Mucosa of gallbladder (tissue), 1 donor: ENCODE results near the gene PLK3. TPM values are rescaled to one million over a fixed set of nuclear protein-coding genes. Genes with fewer than 3 reads are reported as not detected.
A peak's percentile ranks its signal among the peaks of the same experiment; 100 is the strongest.
"Not testable (repeated sequence)": the region's sequence is repeated elsewhere in the genome, so short reads cannot be mapped to it uniquely, and the experiment has no call there.

ENCODE experiments used
- DNase-seq: peaks from one replicate; pipeline ENCODE4 v3.0.0-alpha.2; 2020; ENCODE audit warnings: low spot score
- total RNA-seq: library from RNA; stranded (reverse); gene quantifications from one replicate; pipeline ENCODE4 v1.2.1, GENCODE V29; 2021
- donor health status: DM: no; HTN: no; CAD: no.

Gene PLK3
- total RNA-seq, 1 donor from 2014 or later = 14.7 TPM

- DNase-seq = no peak
These were observed 27.9 kb downstream of the PLK3 start for GRCh38 chr1:44828003-44828651.

GRCh38 chr1:44828841-44829440 is 28.8 kb downstream of the PLK3 start:
- no peak for DNase-seq

DNA sequence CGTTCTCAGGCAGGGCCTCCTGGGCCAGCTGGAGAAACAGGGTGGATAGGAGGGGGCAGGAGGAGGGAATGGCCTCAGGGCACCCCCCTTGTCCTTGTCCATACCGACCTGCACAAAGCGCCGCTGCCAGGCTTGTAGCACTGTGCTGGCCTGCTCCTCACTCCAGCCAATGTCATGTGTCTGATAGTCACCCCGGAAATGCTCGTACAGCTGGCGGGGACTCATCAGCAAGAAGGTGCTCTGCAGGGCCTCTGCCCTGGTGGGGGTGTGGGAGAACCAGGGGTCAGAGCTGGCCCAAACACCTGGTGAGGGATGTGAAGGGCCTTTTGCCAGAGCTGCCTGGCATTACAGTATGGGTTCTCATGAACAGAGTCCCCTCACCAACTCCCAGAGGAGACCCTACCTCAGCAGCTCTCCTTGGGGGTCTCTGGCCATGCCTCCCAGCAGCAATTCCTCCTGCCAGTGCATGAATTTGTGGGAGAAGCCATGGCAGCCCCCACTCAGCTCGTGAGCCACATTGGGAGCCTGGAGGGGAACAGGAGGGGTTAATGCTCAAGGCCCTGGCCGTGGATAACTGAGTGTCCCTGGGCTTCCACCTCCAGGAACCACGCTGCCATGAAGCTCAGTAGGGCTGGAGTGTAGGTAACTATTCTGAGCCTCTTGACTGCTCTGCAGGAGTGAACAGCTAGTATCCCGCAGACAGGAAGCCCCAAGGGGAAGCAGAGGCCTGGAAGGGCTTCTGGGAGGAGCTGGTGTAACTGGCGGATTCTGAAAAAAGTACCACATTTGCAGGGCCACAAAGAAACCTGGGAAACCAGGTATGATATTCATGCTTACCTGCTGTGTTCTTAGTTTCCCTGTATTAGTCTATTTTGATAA is 29.6 kb downstream of the PLK3 start:
- DNase-seq = no peak

GRCh38 chr1:44830900-44831304 is 30.7 kb downstream of the PLK3 start:
- DNase-seq = no peak

DNA sequence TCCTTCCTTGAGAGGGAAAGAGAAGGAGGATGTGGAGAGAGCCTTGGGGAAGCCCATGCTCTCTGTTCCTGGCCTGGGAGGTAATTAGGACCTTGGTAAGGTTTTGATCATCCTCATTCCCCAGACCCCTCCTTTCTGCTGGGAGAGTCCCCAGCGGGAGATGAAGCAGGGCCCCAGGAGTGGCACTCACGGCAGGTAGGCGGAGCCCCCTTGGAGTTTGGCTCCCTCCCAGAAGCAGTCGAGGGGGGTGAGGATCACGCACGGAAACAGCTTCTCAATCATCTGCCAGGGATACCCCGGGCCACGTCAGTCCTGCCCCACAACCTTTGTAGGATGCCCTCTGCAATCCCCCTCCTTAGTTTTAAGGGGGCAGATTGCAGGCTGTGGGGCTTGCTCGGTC is 31.3 kb downstream of the PLK3 start:
- no peak for DNase-seq

DNA sequence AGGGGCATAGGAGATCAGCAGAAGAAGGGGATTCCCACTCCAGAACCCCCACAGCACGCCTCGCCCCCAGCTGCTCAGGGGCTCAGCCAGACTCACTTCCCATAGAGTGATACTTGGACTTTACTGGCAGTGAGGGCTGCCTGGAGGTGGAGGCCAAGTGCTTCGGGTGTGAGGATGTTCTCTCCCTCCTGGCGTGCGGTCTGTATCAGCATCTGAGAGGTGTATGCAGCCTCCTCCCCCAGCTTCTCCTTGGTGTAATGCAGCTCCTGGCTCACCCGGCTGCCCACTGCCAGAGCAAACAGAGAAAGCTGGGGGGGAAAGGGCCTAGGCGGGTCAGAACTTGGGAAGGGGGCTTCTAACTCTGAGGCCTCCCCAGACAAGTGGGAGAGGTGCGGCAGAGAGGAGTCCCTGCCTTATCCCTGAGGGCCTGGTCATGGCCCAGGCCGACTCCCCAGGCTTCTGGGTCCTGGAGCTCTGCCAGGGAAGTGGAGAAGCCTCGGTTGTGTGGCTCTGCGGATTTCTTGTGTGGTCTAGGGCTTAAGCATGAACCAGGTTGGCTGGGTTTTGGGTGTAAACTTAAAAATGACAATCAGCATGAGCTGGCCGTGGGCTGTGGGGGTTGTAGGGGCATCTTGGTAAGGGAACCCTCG is 32.0 kb downstream of the PLK3 start:
- no peak for DNase-seq

- no peak for DNase-seq
These were observed 34.2 kb downstream of the PLK3 start for GRCh38 chr1:44834328-44834727.

GRCh38 chr1:44835738-44836675 is 35.8 kb downstream of the PLK3 start:
- peak; percentile 79 for DNase-seq

GRCh38 chr1:44838294-44838693 is 38.1 kb downstream of the PLK3 start:
- not testable (repeated sequence) for DNase-seq

GRCh38 chr1:44839576-44839975 is 39.4 kb downstream of the PLK3 start:
- DNase-seq = no peak

DNA sequence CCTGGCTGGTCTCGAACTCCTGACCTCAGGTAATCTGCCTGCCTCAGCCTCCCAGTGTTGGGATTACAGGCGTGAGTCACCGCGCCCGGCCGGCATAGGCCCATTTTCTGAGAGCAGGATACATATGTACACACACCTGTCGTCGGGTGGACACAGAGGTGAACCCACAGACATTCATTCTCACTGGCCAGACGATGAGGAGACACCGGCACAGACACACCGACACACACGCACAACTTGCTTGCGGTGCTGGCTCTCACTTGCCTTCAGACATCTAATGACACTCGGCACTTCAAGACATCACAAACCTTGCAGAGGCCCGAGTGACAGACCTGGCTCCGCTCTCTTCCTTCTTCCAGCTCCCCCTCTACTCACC is 42.3 kb downstream of the PLK3 start:
- DNase-seq = no peak

DNA sequence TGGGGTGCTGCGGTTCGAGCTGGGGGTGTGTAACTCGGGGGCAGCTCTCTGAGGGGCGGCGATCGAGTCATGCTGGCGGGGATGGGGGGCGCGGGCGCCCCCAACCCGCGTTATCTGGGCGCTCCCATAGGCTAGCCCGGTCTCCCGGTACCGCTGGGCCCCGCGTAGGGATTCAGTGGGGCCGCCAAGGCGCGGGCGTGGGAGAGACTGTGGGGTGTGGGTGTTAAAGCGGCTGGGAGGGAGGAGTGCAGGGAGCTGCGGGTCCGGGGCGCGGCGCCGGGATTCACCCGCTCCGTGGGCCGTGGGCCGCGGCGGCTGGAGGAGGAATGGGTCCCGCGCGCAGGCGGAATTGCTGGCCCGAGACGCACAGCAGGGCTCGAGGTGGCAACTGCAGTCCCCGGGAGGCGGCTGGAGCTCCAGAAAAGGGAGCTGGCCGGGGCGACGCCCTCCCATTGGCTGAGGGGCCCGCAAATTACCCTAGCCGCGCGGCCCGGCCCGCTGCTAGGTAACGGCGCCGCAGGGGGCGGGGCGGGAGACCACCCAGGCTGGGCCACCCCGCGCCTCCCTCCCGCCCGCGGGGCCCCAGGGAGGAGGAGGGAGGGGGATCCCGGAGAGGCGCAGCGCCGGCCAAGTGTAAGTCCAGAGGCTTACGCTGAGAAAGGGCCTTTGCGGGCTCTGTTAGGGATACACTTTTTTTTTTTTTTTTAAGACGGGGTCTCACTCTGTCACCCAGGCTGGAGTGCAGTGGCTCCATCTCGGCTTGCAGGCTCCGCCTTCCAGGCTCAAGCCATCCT is 42.9 kb downstream of the PLK3 start, which contains the start of gene PTCH2:
Gene PTCH2, minus strand, starts transcription at position 392 of the 794 bp plus-strand sequence. Its CDS starts 321 bp downstream, at position 71.
- peak; percentile 59 for DNase-seq

GRCh38 chr1:44846985-44847384 is 46.8 kb downstream of the PLK3 start:
- DNase-seq = no peak

DNA sequence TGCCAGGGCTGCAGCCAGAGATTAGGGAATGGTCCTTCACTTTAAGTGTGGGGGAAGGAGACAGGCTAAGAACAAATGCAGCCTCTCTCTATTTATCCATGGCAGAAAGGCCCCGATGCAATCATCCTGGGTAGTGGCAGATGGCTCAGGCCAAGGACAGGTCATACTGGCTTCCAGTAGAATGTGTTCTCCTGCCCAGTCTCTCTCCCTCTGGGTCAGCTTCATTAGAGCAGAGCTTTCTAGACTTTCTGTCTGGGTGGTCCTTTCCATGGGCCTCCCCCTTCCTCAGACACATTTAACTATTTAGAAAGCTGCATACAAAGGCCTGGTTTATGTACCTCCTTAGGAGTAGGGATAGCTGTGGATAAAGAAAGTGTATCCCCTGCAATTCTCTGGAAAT is 47.7 kb downstream of the PLK3 start:
- no peak for DNase-seq

DNA sequence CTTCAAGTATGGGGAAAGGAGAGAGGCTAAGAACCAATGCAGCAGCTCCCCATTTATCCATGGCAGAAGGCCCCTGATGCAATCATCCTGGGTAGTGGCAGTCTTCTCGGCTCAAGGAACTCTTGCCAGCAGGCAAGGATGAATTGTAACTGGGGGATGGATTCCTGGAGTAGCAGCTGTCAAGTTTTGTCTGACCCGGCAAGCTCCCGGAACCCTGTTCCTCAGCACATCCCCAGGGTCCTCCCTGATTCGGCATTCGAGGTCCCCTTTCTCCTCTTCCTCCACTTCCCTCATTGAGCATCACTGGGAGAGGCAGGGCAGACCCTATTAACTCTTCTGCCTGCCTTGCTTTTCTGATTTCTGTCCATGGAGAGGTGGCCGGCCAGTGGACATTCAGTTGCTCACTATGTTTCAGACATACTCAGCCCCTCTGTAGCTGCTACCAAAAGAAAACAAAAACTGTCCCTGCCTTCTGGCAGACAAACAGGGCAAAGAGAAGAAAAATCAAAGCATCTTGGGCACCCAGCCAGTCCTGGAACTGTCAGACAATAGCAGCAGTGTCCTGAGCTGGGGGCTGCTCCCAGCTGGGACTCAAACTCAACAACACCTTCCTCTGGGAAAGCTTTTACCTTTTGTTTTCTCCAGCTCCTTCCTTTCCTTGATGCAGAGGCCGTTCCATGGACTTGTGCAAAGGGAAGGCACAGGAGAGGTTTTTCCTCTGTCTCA is 48.4 kb downstream of the PLK3 start:
- no peak for DNase-seq

GRCh38 chr1:44849575-44850132 is 49.5 kb downstream of the PLK3 start:
- no peak for DNase-seq

- no peak for DNase-seq
These were observed 51.1 kb downstream of the PLK3 start for GRCh38 chr1:44851308-44851707.

GRCh38 chr1:44853201-44853600 is 53.0 kb downstream of the PLK3 start:
- no peak for DNase-seq

DNA sequence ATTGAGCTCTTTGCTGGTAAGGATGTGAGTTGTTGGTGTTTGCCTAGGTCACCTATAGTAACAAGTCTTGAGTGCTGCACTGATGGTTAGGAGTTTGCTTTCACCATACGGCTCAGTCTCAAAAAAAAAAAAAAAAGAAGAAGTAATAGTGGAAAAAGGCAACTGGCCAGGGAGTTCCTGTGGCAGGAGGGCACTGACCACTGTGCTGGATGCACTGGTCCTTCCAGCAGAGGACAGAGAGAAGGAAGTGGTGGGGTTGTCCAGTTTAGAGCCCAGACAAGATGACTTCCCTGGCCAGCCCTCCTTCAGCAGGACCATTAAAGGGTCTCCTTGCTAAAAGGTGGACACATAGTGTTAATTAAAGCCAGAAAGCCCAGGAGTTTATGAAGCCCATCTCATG is 54.8 kb downstream of the PLK3 start:
- DNase-seq = no peak
